Endothelial cell (in vitro differentiated cells): ENCODE data around the gene OXGR1. TPM values are rescaled to one million over a fixed set of nuclear protein-coding genes. Genes with fewer than 3 reads are reported as not detected.
"Not testable (repeated sequence)": the region's sequence is repeated elsewhere in the genome, so short reads cannot be mapped to it uniquely, and the experiment has no call there.

ENCODE experiments used
- DNase-seq: peaks from one replicate; pipeline ENCODE4 v3.0.0; 2021; ENCODE audit warnings: low spot score
- H3K27ac Mint-ChIP-seq: one replicate; pipeline ENCODE4 v1.8.0; 2021; ENCODE audit warnings: mixed read lengths, inconsistent platforms; ENCODE audit not compliant: unreplicated experiment
- H3K27me3 Mint-ChIP-seq: one replicate; pipeline ENCODE4 v1.8.0; 2021; ENCODE audit warnings: mild to moderate bottlenecking, moderate library complexity, mixed read lengths, inconsistent platforms; ENCODE audit not compliant: unreplicated experiment
- H3K36me3 Mint-ChIP-seq: one replicate; pipeline ENCODE4 v1.8.0; 2021; ENCODE audit warnings: mild to moderate bottlenecking, low read depth, mixed read lengths, inconsistent platforms; ENCODE audit not compliant: unreplicated experiment
- H3K4me1 Mint-ChIP-seq: one replicate; pipeline ENCODE4 v1.8.0; 2021; ENCODE audit warnings: mild to moderate bottlenecking, mixed read lengths, inconsistent platforms; ENCODE audit not compliant: unreplicated experiment
- H3K4me3 Mint-ChIP-seq: one replicate; pipeline ENCODE4 v1.8.0; 2021; ENCODE audit warnings: mild to moderate bottlenecking, mixed read lengths, inconsistent platforms; ENCODE audit not compliant: unreplicated experiment
- H3K9me3 Mint-ChIP-seq: one replicate; pipeline ENCODE4 v1.8.0; 2021; ENCODE audit warnings: mixed read lengths, inconsistent platforms; ENCODE audit not compliant: unreplicated experiment
- total RNA-seq: library from RNA; stranded (reverse); fragmentation: NEBNext Ultra II Directional; extraction: Animal tissue kit (Norgen Biotek cat#: 25700); gene quantifications from one replicate; pipeline ENCODE4 v1.2.1, GENCODE V29; 2021; ENCODE audit not compliant: unreplicated experiment
- TF ChIP-seq, protein P1 (sequence below): fragments of 200-600 bp; sonication (generic); IDR thresholded peaks from one replicate; pipeline ENCODE4 v1.5.0; 2021; ENCODE audit warnings: antibody characterized with exemption; ENCODE audit not compliant: unreplicated experiment

OXGR1 gene
- total RNA-seq, 1 donor from 2014 or later: 0.15 TPM

DNA sequence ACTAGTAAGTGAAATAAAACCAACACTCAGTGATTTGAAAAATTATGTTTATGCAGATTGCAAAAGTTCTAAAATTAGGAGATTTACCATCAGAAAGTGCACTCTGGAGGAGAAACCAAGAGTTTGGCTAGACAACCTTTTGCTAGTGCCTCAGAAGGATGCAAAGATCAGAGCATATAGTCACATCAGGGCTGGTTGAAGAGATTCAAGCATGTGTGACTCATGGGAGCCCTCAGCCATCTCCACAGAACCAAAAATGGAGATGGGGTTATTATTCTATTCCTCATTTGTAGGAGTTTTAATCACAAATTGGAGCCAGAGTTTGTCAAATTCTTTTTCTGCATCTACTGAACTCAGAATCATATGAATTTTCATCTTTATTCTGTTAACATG lies 32.9 kb upstream of the OXGR1 start:
- Mint-ChIP-seq H3K27me3 (no peaks in the 10 kb centered on the region), H3K9me3 (no peaks in the 10 kb centered on the region), H3K4me3 (no peak overlapping the region), H3K27ac (peak overlapping the region; percentile 95), H3K36me3 (no peaks in the 10 kb centered on the region), H3K4me1 (peaks cover 43% of the 10 kb centered on the region)
- TF ChIP-seq, protein P1, sequence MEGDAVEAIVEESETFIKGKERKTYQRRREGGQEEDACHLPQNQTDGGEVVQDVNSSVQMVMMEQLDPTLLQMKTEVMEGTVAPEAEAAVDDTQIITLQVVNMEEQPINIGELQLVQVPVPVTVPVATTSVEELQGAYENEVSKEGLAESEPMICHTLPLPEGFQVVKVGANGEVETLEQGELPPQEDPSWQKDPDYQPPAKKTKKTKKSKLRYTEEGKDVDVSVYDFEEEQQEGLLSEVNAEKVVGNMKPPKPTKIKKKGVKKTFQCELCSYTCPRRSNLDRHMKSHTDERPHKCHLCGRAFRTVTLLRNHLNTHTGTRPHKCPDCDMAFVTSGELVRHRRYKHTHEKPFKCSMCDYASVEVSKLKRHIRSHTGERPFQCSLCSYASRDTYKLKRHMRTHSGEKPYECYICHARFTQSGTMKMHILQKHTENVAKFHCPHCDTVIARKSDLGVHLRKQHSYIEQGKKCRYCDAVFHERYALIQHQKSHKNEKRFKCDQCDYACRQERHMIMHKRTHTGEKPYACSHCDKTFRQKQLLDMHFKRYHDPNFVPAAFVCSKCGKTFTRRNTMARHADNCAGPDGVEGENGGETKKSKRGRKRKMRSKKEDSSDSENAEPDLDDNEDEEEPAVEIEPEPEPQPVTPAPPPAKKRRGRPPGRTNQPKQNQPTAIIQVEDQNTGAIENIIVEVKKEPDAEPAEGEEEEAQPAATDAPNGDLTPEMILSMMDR: no peak
- peak; percentile 10 for DNase-seq

DNA sequence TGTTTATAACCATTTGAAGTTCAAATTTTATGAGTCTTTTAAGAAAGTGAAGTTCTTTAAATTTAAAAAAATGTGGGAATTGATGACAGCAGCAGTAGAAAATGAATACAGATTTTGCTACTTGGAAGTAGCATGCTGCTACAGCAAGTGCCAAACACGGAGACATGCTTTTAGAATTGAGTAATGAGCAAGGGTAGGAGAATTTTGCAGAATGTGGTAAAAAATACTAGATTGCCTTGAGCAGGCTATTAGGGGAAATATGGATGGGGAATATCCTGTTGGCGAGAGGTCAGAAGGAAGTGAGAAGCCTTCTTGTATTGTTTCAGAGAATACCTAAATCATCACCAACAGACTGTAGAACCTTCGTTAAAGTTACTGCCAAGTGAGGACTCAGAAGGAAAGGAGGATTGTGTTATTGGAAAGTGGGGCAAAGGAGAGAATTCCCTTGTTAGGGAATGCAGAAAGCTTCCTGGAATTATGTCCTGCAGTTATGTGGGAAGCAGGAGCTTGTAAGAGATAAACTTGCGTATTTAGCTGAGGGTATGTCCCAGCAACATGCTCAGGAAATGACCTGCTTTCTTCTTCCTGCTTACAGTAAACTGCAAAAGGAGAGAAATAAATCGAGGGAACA lies 32.4 kb upstream of the OXGR1 start:
- DNase-seq: peak; percentile 18
- Mint-ChIP-seq H3K27ac (peak overlapping the region; percentile 95), H3K9me3 (no peaks in the 10 kb centered on the region), H3K27me3 (no peaks in the 10 kb centered on the region), H3K4me3 (peak overlapping the region; percentile 44), H3K4me1 (peaks cover 41% of the 10 kb centered on the region), H3K36me3 (no peaks in the 10 kb centered on the region)
- TF ChIP-seq, protein P1: no peak

DNA sequence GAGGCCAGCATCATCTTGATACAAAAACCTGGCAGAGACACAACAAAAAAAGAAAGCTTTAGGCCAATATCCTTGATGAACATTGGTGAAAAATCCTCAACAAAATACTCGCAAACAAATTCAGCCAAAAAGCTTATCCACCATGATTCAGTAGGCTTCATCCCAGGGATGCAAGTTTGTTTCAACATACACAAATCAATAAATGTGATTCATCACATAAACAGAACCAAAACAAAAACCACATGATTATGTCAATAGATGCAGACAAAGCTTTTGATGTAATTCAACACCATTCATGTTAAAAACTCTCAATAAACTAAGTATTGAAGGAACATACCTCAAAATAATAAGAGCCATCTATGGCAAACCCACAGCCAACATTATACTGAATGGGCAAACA lies 29.5 kb upstream of the OXGR1 start:
- Mint-ChIP-seq H3K27ac (peak overlapping the region; percentile 74), H3K4me1 (peaks cover 50% of the 10 kb centered on the region)
- not testable (repeated sequence) for H3K9me3 Mint-ChIP-seq, DNase-seq, H3K36me3 Mint-ChIP-seq, H3K4me3 Mint-ChIP-seq, H3K27me3 Mint-ChIP-seq

DNA sequence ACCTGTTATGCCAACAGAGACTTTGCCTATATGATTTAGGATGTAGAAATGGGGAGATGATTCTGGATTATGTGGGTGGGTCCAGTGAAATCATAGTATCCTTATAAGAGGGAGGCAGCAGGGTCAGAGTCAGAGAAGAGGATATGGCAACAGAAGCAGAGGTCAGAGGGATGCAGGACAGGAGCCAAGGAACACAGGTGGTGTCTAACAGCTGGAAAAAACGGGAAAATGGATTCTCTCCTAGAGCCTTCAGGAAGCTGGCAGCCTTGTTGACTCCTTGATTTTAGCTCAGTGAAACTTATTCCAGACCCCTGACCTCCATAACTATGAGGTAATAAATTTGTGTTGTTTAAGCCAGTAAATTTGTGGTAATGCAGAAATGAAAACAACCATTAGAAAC lies 28.8 kb upstream of the OXGR1 start:
- H3K4me1 Mint-ChIP-seq: peaks cover 44% of the 10 kb centered on the region
- TF ChIP-seq, protein P1: no peak
- no peak overlapping the region for H3K4me3 Mint-ChIP-seq
- no peaks in the 10 kb centered on the region for H3K27me3 Mint-ChIP-seq
- H3K27ac Mint-ChIP-seq: no peak overlapping the region
- no peaks in the 10 kb centered on the region for H3K9me3 Mint-ChIP-seq
- no peak for DNase-seq
- H3K36me3 Mint-ChIP-seq: no peaks in the 10 kb centered on the region

DNA sequence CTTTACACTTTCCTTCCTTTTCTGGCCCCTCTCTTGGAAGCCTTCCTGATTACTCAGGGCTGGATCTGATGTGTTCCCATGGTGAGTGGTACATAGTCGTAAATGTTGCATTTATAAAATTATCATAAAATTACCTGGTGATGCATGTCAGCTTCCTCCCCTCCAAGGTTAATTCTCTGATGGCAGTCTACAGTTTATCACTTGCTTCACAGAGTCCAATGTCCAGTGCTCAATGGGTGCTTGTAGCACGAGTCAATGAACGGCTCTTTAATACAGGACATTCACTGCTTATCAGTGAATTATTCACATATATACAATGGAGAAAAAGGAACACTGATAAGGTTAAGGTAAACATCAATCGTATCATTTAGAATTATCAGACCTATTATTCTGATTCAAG lies 27.0 kb upstream of the OXGR1 start:
- H3K36me3 Mint-ChIP-seq: no peaks in the 10 kb centered on the region
- TF ChIP-seq, protein P1: no peak
- no peak overlapping the region for H3K4me3 Mint-ChIP-seq
- H3K27ac Mint-ChIP-seq: no peak overlapping the region
- no peaks in the 10 kb centered on the region for H3K27me3 Mint-ChIP-seq
- peaks cover 30% of the 10 kb centered on the region for H3K4me1 Mint-ChIP-seq
- H3K9me3 Mint-ChIP-seq: no peaks in the 10 kb centered on the region
- no peak for DNase-seq
